Measurements from ENCODE around the gene EIF4A3. TPM values are rescaled to one million over a fixed set of nuclear protein-coding genes. Genes with fewer than 3 reads are reported as not detected.

Gene EIF4A3
- total and polyA plus RNA-seq, 8 donors, result 58.5 to 90.7 (median 84.3) TPM

- intact Hi-C loops (cut with DNase I), result no loop called here
- peak within 1 kb of the TSS; percentile 74 to 89 for H3K27ac ChIP-seq
- peak within 1 kb of the TSS; percentile 86 to 88 for H3K4me3 ChIP-seq
- ATAC-seq (peak; percentile 91), DNase-seq (peak; percentile 87 to 97 (median 92))
- H3K9me3 ChIP-seq, result no peaks in the 10 kb centered on the region
- peak; percentile 75 to 89 for TF ChIP-seq CTCF (IDR thresholded peaks at IDR 0.05)
- peaks cover 7 to 25% of the 10 kb centered on the region in 2 donors for H3K4me1 ChIP-seq
- H3K36me3 ChIP-seq, result no peaks in the 10 kb centered on the region
- H3K27me3 ChIP-seq, result no peaks in the 10 kb centered on the region
Measured at GRCh38 chr17:80101011-80101945, 45.6 kb downstream of the EIF4A3 start, which contains the start of gene GAA. TSS of gene GAA (plus strand) at chr17:80101581. CDS start at chr17:80104587, 3,006 bp downstream.

GRCh38 chr17:80100035-80100323 lies 46.9 kb downstream of the EIF4A3 start:
- H3K36me3 ChIP-seq, result no peaks in the 10 kb centered on the region

GRCh38 chr17:80099291-80100034 lies 47.5 kb downstream of the EIF4A3 start:
- H3K27me3 ChIP-seq, result no peaks in the 10 kb centered on the region
- no peak for TF ChIP-seq CTCF (IDR thresholded peaks at IDR 0.05)
- H3K36me3 ChIP-seq, result no peaks in the 10 kb centered on the region
- intact Hi-C loops (cut with DNase I), result no loop called here
- H3K4me3 ChIP-seq, result no peak overlapping the region
- DNase-seq (peak in 1 of 4 donors; percentile 55), ATAC-seq (no peak)
- no peak overlapping the region for H3K27ac ChIP-seq
- peaks cover 7 to 30% of the 10 kb centered on the region in 2 donors for H3K4me1 ChIP-seq
- no peaks in the 10 kb centered on the region for H3K9me3 ChIP-seq

More at GRCh38 chr17:80100035-80100323, 46.9 kb downstream of the EIF4A3 start:
- peak in 1 of 4 donors; percentile 50 for DNase-seq
- no peak for TF ChIP-seq CTCF (IDR thresholded peaks at IDR 0.05)
- H3K4me3 ChIP-seq, result no peak overlapping the region
- intact Hi-C loops (cut with DNase I), result no loop called here
- no peak overlapping the region for H3K27ac ChIP-seq
- no peak for ATAC-seq
- H3K9me3 ChIP-seq, result no peaks in the 10 kb centered on the region
- H3K4me1 ChIP-seq, result peaks cover 7 to 25% of the 10 kb centered on the region in 2 donors
- H3K27me3 ChIP-seq, result no peaks in the 10 kb centered on the region

GRCh38 chr17:80097844-80098691 lies 48.9 kb downstream of the EIF4A3 start:
- intact Hi-C loops (cut with DNase I), result no loop called here
- H3K4me3 ChIP-seq, result no peak overlapping the region
- no peaks in the 10 kb centered on the region for H3K36me3 ChIP-seq
- H3K9me3 ChIP-seq, result no peaks in the 10 kb centered on the region
- H3K4me1 ChIP-seq, result peaks cover 7 to 44% of the 10 kb centered on the region in 2 donors
- ATAC-seq (no peak), DNase-seq (peak in 1 of 4 donors; percentile 70)
- no peak for TF ChIP-seq CTCF (IDR thresholded peaks at IDR 0.05)
- H3K27ac ChIP-seq, result no peak overlapping the region
- no peaks in the 10 kb centered on the region for H3K27me3 ChIP-seq

Measured in left lung (tissue), 10 donors.